ENCODE results near the gene RNF167.

Gene RNF167

GRCh38 chr17:4950075-4950745, 10.1 kb downstream of the RNF167 start:
- ChIA-PET CTCF (interaction anchor here (1.0 to 8.0 kb wide), 3 partner anchors 9 to 41 kb away, joined by 3 to 35 read pairs (median 3); no protein-coding TSS in a partner anchor), POLR2A (interaction anchor here (3.0 kb wide), 1 partner anchor 11 kb away, joined by 17 read pairs; the partner anchor contains the start of genes RNF167 and SLC25A11)

GRCh38 chr17:4950746-4951204, 10.7 kb downstream of the RNF167 start, which contains the start of gene ENO3:
Gene ENO3 (plus strand): TSS chr17:4951119. CDS start chr17:4951830, 711 bp downstream.
- Histone ChIP-seq H3K4me3 (ENCODE audit: control insufficient read depth in 1 of 7, extremely low read depth in 1 of 7, insufficient read depth in 4 of 7, low read depth in 2 of 7, low read length in 6 of 7) (peak within 1 kb of the TSS; percentile 35 to 98 (median 63)), H3K27me3 (replicated peaks in 2 of 5; ENCODE audit: control insufficient read depth in 4 of 5, insufficient read depth in 5 of 5, low read length in 4 of 5) (no peaks in the 10 kb centered on the region), H3K4me1 (ENCODE audit: control extremely low read depth in 1 of 4, control insufficient read depth in 4 of 4, insufficient read depth in 4 of 4, low read length in 3 of 4) (peaks cover 12 to 41% (median 37%) of the 10 kb centered on the region in 4 experiments), H3K36me3 (ENCODE audit: control insufficient read depth in 4 of 4, insufficient read depth in 4 of 4, low read length in 3 of 4) (peaks cover 0 to 13% (median 4%) of the 10 kb centered on the region in 4 experiments), H3K9me3 (ENCODE audit: control extremely low read depth in 1 of 5, control insufficient read depth in 4 of 5, insufficient read depth in 2 of 5, low read depth in 1 of 5, low read length in 4 of 5) (no peaks in the 10 kb centered on the region), H3K27ac (ENCODE audit: insufficient read depth in 1 of 2, low read depth in 1 of 2, low read length in 2 of 2, poor library complexity in 1 of 2, severe bottlenecking in 2 of 2) (peak within 1 kb of the TSS; percentile 74 to 82)
- ChIA-PET POLR2A (interaction anchor here (3.0 kb wide), 1 partner anchor 11 kb away, joined by 17 read pairs; the partner anchor contains the start of genes RNF167 and SLC25A11), CTCF (interaction anchor here (1.0 to 8.5 kb wide), 5 partner anchors 8 to 41 kb away, joined by 3 to 69 read pairs (median 3); partner anchors contain the start of gene SPAG7)
- DNase-seq: no peak
- WGBS (ENCODE audit: insufficient coverage): 80% methylated on average over 1 of the region's 7 CpGs

More at GRCh38 chr17:4950075-4950745, 10.1 kb downstream of the RNF167 start:
- no peaks in the 10 kb centered on the region for H3K9me3 ChIP-seq (ENCODE audit: control extremely low read depth in 1 of 5, control insufficient read depth in 4 of 5, insufficient read depth in 2 of 5, low read depth in 1 of 5, low read length in 4 of 5)
- peaks cover 0 to 19% (median 10%) of the 10 kb centered on the region in 4 experiments for H3K36me3 ChIP-seq (ENCODE audit: control insufficient read depth in 4 of 4, insufficient read depth in 4 of 4, low read length in 3 of 4)
- H3K4me1 ChIP-seq (ENCODE audit: control extremely low read depth in 1 of 4, control insufficient read depth in 4 of 4, insufficient read depth in 4 of 4, low read length in 3 of 4): peaks cover 17 to 46% (median 42%) of the 10 kb centered on the region in 4 experiments
- peak overlapping the region; percentile 35 to 98 (median 63) for H3K4me3 ChIP-seq (ENCODE audit: control insufficient read depth in 1 of 7, extremely low read depth in 1 of 7, insufficient read depth in 4 of 7, low read depth in 2 of 7, low read length in 6 of 7)
- peak overlapping the region; percentile 74 to 82 for H3K27ac ChIP-seq (ENCODE audit: insufficient read depth in 1 of 2, low read depth in 1 of 2, low read length in 2 of 2, poor library complexity in 1 of 2, severe bottlenecking in 2 of 2)
- 2% methylated on average over 30 of the region's 52 CpGs for WGBS (ENCODE audit: insufficient coverage)
- DNase-seq: peak in 1 of 3 donors; percentile 76
- no peaks in the 10 kb centered on the region for H3K27me3 ChIP-seq (replicated peaks in 2 of 5; ENCODE audit: control insufficient read depth in 4 of 5, insufficient read depth in 5 of 5, low read length in 4 of 5)

- H3K27ac ChIP-seq (ENCODE audit: insufficient read depth in 1 of 2, low read depth in 1 of 2, low read length in 2 of 2, poor library complexity in 1 of 2, severe bottlenecking in 2 of 2): no peak overlapping the region
- H3K27me3 ChIP-seq (replicated peaks in 2 of 5; ENCODE audit: control insufficient read depth in 4 of 5, insufficient read depth in 5 of 5, low read length in 4 of 5): no peaks in the 10 kb centered on the region
- no peaks in the 10 kb centered on the region for H3K9me3 ChIP-seq (ENCODE audit: control extremely low read depth in 1 of 5, control insufficient read depth in 4 of 5, insufficient read depth in 2 of 5, low read depth in 1 of 5, low read length in 4 of 5)
- ChIA-PET CTCF (interaction anchor here (1.0 to 8.5 kb wide), 4 partner anchors 15 to 42 kb away, joined by 3 to 69 read pairs (median 19); partner anchors contain the start of gene SPAG7), POLR2A (no interaction called here)
- H3K36me3 ChIP-seq (ENCODE audit: control insufficient read depth in 4 of 4, insufficient read depth in 4 of 4, low read length in 3 of 4): peaks cover 0 to 6% (median 0%) of the 10 kb centered on the region in 4 experiments
- peaks cover 6 to 34% (median 30%) of the 10 kb centered on the region in 4 experiments for H3K4me1 ChIP-seq (ENCODE audit: control extremely low read depth in 1 of 4, control insufficient read depth in 4 of 4, insufficient read depth in 4 of 4, low read length in 3 of 4)
- no peak overlapping the region for H3K4me3 ChIP-seq (ENCODE audit: control insufficient read depth in 1 of 7, extremely low read depth in 1 of 7, insufficient read depth in 4 of 7, low read depth in 2 of 7, low read length in 6 of 7)
- 100% methylated on average over 1 of the region's 3 CpGs for WGBS (ENCODE audit: insufficient coverage)
- no peak for DNase-seq
Observed at GRCh38 chr17:4951486-4951885, 11.4 kb downstream of the RNF167 start.

GRCh38 chr17:4953451-4953961, 13.4 kb downstream of the RNF167 start:
- ChIA-PET POLR2A (interaction anchor here (0.7 to 1.6 kb wide), 2 partner anchors 13 to 40 kb away, joined by 3 read pairs; partner anchors contain the start of genes RNF167 and SLC25A11), CTCF (interaction anchor here (8.0 to 8.5 kb wide), 2 partner anchors 13 to 44 kb away, joined by 35 to 69 read pairs; partner anchors contain the start of gene SPAG7)
- Histone ChIP-seq H3K9me3 (ENCODE audit: control extremely low read depth in 1 of 5, control insufficient read depth in 4 of 5, insufficient read depth in 2 of 5, low read depth in 1 of 5, low read length in 4 of 5) (no peaks in the 10 kb centered on the region), H3K36me3 (ENCODE audit: control insufficient read depth in 4 of 4, insufficient read depth in 4 of 4, low read length in 3 of 4) (peaks cover 0 to 3% (median under 1%) of the 10 kb centered on the region in 4 experiments), H3K27ac (ENCODE audit: insufficient read depth in 1 of 2, low read depth in 1 of 2, low read length in 2 of 2, poor library complexity in 1 of 2, severe bottlenecking in 2 of 2) (no peak overlapping the region), H3K4me1 (ENCODE audit: control extremely low read depth in 1 of 4, control insufficient read depth in 4 of 4, insufficient read depth in 4 of 4, low read length in 3 of 4) (peaks cover 2 to 29% (median 22%) of the 10 kb centered on the region in 4 experiments), H3K27me3 (replicated peaks in 2 of 5; ENCODE audit: control insufficient read depth in 4 of 5, insufficient read depth in 5 of 5, low read length in 4 of 5) (no peaks in the 10 kb centered on the region), H3K4me3 (ENCODE audit: control insufficient read depth in 1 of 7, extremely low read depth in 1 of 7, insufficient read depth in 4 of 7, low read depth in 2 of 7, low read length in 6 of 7) (no peak overlapping the region)
- DNase-seq: no peak
- WGBS (ENCODE audit: insufficient coverage): 94% methylated on average over 12 of the region's 14 CpGs

- Histone ChIP-seq H3K9me3 (ENCODE audit: control extremely low read depth in 1 of 5, control insufficient read depth in 4 of 5, insufficient read depth in 2 of 5, low read depth in 1 of 5, low read length in 4 of 5) (no peaks in the 10 kb centered on the region), H3K36me3 (ENCODE audit: control insufficient read depth in 4 of 4, insufficient read depth in 4 of 4, low read length in 3 of 4) (peaks cover 2 to 14% (median 12%) of the 10 kb centered on the region in 4 experiments), H3K4me3 (ENCODE audit: control insufficient read depth in 1 of 7, extremely low read depth in 1 of 7, insufficient read depth in 4 of 7, low read depth in 2 of 7, low read length in 6 of 7) (no peak overlapping the region), H3K27ac (ENCODE audit: insufficient read depth in 1 of 2, low read depth in 1 of 2, low read length in 2 of 2, poor library complexity in 1 of 2, severe bottlenecking in 2 of 2) (no peak overlapping the region), H3K4me1 (ENCODE audit: control extremely low read depth in 1 of 4, control insufficient read depth in 4 of 4, insufficient read depth in 4 of 4, low read length in 3 of 4) (peaks cover 2 to 19% (median 13%) of the 10 kb centered on the region in 4 experiments), H3K27me3 (replicated peaks in 2 of 5; ENCODE audit: control insufficient read depth in 4 of 5, insufficient read depth in 5 of 5, low read length in 4 of 5) (no peaks in the 10 kb centered on the region)
- POLR2A ChIA-PET: no interaction called here
- CTCF ChIA-PET: interaction anchor here (1.0 to 8.5 kb wide), 7 partner anchors 8 to 52 kb away, joined by 3 to 69 read pairs (median 4); partner anchors contain the start of genes CHRNE and SPAG7
- WGBS (ENCODE audit: insufficient coverage): 99% methylated on average over 6 of the region's 8 CpGs
- no peak for DNase-seq
Observed at GRCh38 chr17:4955091-4955490, 15.0 kb downstream of the RNF167 start.

- no peaks in the 10 kb centered on the region for H3K27me3 ChIP-seq (replicated peaks in 2 of 5; ENCODE audit: control insufficient read depth in 4 of 5, insufficient read depth in 5 of 5, low read length in 4 of 5)
- WGBS (ENCODE audit: insufficient coverage): 90% methylated on average over 10 of the region's 10 CpGs
- H3K36me3 ChIP-seq (ENCODE audit: control insufficient read depth in 4 of 4, insufficient read depth in 4 of 4, low read length in 3 of 4): peaks cover 7 to 22% (median 19%) of the 10 kb centered on the region in 4 experiments
- H3K27ac ChIP-seq (ENCODE audit: insufficient read depth in 1 of 2, low read depth in 1 of 2, low read length in 2 of 2, poor library complexity in 1 of 2, severe bottlenecking in 2 of 2): no peak overlapping the region
- H3K9me3 ChIP-seq (ENCODE audit: control extremely low read depth in 1 of 5, control insufficient read depth in 4 of 5, insufficient read depth in 2 of 5, low read depth in 1 of 5, low read length in 4 of 5): no peaks in the 10 kb centered on the region
- H3K4me3 ChIP-seq (ENCODE audit: control insufficient read depth in 1 of 7, extremely low read depth in 1 of 7, insufficient read depth in 4 of 7, low read depth in 2 of 7, low read length in 6 of 7): no peak overlapping the region
- H3K4me1 ChIP-seq (ENCODE audit: control extremely low read depth in 1 of 4, control insufficient read depth in 4 of 4, insufficient read depth in 4 of 4, low read length in 3 of 4): peaks cover 0 to 4% (median 0%) of the 10 kb centered on the region in 4 experiments
- DNase-seq: peak in 2 of 3 donors; percentile 54 to 57
- CTCF ChIA-PET: interaction anchor here (0.6 to 8.5 kb wide), 7 partner anchors 9 to 51 kb away, joined by 3 to 69 read pairs (median 4); partner anchors contain the start of genes RNF167, SLC25A11 and SPAG7
- POLR2A ChIA-PET: no interaction called here
Observed at GRCh38 chr17:4956493-4957061, 16.5 kb downstream of the RNF167 start.

Data from common myeloid progenitor, CD34-positive (primary cell).